GM19239 (cell line): ENCODE results near the gene NT5C2.
"Not testable (repeated sequence)": the region's sequence is repeated elsewhere in the genome, so short reads cannot be mapped to it uniquely, and the experiment has no call there.

Experiments
- DNase-seq: peaks from one replicate; pipeline ENCODE4 v3.0.0; 2011; ENCODE audit warnings: low spot score; ENCODE audit not compliant: insufficient read length
- FAIRE-seq: peaks from 2 replicates; lab custom pipeline; 2011; peaks lifted over from hg19 to GRCh38; lab: Jason Lieb, UNC

NT5C2 gene

GRCh38 chr10:103204353-103205255 lies 11.5 kb upstream of the NT5C2 start:
- no peak for FAIRE-seq
- no peak for DNase-seq

- DNase-seq (no peak), FAIRE-seq (no peak)
These were observed 10.4 kb upstream of the NT5C2 start for GRCh38 chr10:103203466-103203865.

GRCh38 chr10:103202319-103202718 lies 9.2 kb upstream of the NT5C2 start:
- DNase-seq: no peak
- no peak for FAIRE-seq

GRCh38 chr10:103199488-103199887 lies 6.4 kb upstream of the NT5C2 start:
- no peak for FAIRE-seq
- no peak for DNase-seq

GRCh38 chr10:103198648-103199047 lies 5.6 kb upstream of the NT5C2 start:
- FAIRE-seq: no peak
- no peak for DNase-seq

- DNase-seq: no peak
- no peak for FAIRE-seq
These were observed 4.8 kb upstream of the NT5C2 start for GRCh38 chr10:103197903-103198302.

- DNase-seq: no peak
- FAIRE-seq: no peak
These were observed 4.1 kb upstream of the NT5C2 start for GRCh38 chr10:103197174-103197573.

GRCh38 chr10:103196516-103196915 lies 3.4 kb upstream of the NT5C2 start:
- FAIRE-seq: no peak
- no peak for DNase-seq

- peak; percentile 66 for FAIRE-seq
- no peak for DNase-seq
These were observed 903 bp upstream of the NT5C2 start for GRCh38 chr10:103193820-103194529.

- FAIRE-seq (peak; percentile 93), DNase-seq (peak; percentile 62)
These were observed 493 bp downstream of the NT5C2 start for GRCh38 chr10:103192451-103193106.

GRCh38 chr10:103192089-103192450 lies 1.0 kb downstream of the NT5C2 start:
- DNase-seq (no peak), FAIRE-seq (no peak)

GRCh38 chr10:103191198-103191597 lies 1.9 kb downstream of the NT5C2 start:
- DNase-seq: not testable (repeated sequence)

GRCh38 chr10:103188853-103189252 lies 4.2 kb downstream of the NT5C2 start:
- no peak for FAIRE-seq
- no peak for DNase-seq

More at GRCh38 chr10:103191198-103191597, 1.9 kb downstream of the NT5C2 start:
- not testable (repeated sequence) for FAIRE-seq

- no peak for FAIRE-seq
These were observed 6.9 kb downstream of the NT5C2 start for GRCh38 chr10:103186128-103186527.

GRCh38 chr10:103184615-103185014 lies 8.5 kb downstream of the NT5C2 start:
- FAIRE-seq: peak; percentile 59
- no peak for DNase-seq

More at GRCh38 chr10:103186128-103186527, 6.9 kb downstream of the NT5C2 start:
- no peak for DNase-seq

- not testable (repeated sequence) for FAIRE-seq, DNase-seq
These were observed 9.1 kb downstream of the NT5C2 start for GRCh38 chr10:103183991-103184451.

GRCh38 chr10:103181244-103181643 lies 11.8 kb downstream of the NT5C2 start:
- DNase-seq (no peak), FAIRE-seq (peak; percentile 97)

- no peak for DNase-seq
- no peak for FAIRE-seq
These were observed 12.6 kb downstream of the NT5C2 start for GRCh38 chr10:103180491-103180890.

- DNase-seq: no peak
- FAIRE-seq: peak; percentile 35
These were observed 15.9 kb downstream of the NT5C2 start for GRCh38 chr10:103177123-103177522.

- no peak for DNase-seq
These were observed 17.3 kb downstream of the NT5C2 start for GRCh38 chr10:103175580-103176285.

More at GRCh38 chr10:103175580-103176285, 17.3 kb downstream of the NT5C2 start:
- FAIRE-seq: no peak
